Inferior parietal cortex (tissue), 1 donor: Measurements from ENCODE around the gene CYP27B1.
A peak's percentile ranks its signal among the peaks of the same experiment; 100 is the strongest.

ENCODE experiments used
- DNase-seq: peaks from one replicate; pipeline ENCODE4 v3.0.0-alpha.2; 2016; ENCODE audit errors: extremely low spot score

The CYP27B1 gene

DNA sequence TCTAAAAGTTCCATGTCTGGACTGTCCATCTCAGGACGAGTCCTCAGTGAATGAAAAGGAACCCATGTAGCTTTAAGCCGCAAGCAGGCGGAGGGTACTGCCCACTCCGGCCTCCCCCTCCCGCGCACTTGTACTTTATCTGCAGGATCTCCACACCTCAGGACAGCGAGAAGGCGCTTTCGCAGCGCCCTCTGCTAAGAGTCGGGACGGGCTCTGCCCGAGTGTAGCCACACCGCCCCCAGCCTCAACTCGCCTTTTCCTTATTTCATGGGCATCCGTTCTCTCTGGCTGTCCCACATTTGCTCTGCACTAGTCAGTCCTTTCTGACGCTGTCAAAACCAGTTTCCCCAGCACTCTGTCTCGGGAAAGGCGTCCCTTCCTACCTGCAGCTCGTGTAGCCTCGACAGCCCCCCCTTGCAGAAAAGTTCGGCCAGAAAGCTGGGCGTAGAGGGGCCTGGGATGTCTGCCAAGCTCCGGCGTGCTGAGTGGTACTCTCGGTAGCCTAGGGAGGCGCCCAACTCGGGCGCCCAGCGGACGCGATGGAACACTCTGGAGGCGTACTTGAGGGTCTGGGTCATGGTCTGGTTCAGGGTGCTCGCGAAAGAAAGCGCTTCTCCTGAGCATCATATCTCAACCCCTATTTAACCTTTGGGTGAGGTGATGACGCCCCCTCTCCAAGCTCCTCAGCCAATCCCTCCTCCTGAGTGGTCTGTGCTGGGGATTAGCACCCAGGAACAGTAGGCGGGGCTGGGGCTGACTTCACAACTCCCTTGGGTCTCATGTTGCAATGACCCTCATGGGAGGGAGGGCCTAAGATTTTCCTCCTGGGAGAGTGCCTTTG lies at the start of gene CYP27B1:
Gene CYP27B1, minus strand, starts transcription at position 615 of the 841 bp plus-strand sequence. Its CDS starts 37 bp downstream, at position 578.
- no peak for DNase-seq

DNA sequence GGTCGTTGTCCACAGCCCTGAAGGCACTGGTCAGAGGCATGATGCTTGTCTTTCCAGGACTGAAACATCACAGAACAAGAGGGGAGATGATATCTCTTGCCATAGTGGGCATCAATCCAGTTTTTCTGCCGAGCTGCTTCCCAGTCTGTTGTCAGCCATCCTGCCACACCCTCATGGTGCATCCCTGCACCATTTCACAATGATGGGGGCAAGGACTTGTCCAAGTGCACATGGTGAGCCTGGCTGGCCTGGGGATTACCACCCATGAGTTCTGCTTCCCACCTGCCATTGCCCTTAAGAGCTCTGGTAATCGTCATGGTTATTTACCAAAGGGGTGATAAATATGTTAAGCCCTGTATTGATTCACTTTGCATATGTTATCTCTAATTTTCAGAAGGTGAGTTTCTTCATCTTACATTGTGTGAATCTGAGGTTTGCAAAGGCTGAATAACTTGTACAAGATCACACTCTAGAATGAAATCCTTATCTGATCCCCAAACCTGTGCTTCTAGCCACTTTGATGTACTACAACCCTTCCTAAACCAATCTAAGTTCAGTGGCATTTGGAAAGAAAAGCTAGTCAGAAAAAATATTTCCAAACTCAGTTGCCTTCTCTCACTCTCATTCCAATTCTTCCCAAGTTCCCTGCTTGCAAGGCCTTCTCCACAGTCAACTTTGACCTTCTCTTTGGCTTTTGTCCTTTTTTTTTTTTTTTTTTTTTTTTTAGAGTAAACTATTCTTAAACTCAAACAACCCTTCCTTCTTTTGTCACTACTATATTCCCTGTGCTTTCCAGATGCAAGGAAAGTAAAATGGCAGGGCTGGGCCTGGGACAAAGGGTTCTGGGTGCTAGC lies 49.4 kb upstream of the CYP27B1 start:
- no peak for DNase-seq

GRCh38 chr12:57815177-57816000 lies 48.5 kb upstream of the CYP27B1 start:
- DNase-seq: no peak

- no peak for DNase-seq
Observed at GRCh38 chr12:57813971-57814772, 47.3 kb upstream of the CYP27B1 start.

- DNase-seq: no peak
Observed at GRCh38 chr12:57813111-57813970, 46.5 kb upstream of the CYP27B1 start.

DNA sequence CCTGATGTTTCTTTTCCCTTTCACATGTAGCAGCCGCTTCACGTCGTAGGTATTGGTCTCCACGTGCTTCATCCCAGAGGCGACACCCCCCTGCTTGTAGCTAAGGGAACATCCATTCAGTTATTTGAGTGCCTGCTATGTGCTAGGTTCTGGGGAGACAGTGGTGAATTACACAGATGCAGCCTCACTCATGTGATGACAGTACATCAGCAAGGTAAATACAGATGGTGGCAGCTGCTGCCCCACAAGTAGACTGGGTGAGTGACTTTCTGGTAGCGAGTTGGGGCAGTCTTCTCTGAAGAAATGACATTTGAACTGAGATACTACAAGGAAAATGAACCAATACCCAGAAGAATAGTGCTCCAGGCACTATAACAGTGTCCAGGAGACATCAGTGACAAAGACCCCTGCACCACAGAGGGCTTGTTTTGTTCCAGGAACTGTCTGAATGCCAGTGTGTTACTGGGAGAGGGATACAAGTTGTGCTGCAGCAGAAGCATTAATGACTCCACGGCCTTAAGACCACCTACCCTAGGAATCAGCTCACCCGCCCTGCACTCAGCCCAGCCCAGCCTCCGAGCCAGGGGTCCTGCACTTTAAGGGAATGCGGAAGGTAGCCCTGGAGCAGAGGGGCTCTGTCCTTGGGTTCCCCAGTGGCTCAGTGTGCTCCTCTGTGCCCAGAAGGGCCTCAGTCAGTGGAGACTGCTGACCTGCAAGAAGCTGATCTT lies 44.3 kb upstream of the CYP27B1 start:
- no peak for DNase-seq

DNA sequence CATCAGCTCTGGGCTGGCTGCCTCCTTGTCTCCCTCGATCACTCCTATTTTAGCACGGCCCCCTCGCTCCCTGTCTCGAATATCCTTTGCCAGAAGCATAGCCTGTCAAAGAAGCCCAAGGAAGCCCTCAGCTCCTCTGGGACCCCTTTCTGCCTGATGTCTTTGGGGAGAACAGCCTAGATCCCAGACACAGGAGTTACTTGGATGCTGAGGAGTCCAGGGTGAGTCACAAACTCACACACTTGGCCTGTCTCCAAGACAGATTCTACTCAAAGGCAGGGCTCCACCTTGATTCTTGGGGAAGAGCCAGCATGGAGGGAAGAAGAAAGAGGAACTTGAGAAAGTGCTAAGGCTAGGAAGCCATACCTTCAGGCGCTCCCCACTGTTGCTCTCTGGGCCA lies 43.6 kb upstream of the CYP27B1 start:
- peak; percentile 38 for DNase-seq

DNA sequence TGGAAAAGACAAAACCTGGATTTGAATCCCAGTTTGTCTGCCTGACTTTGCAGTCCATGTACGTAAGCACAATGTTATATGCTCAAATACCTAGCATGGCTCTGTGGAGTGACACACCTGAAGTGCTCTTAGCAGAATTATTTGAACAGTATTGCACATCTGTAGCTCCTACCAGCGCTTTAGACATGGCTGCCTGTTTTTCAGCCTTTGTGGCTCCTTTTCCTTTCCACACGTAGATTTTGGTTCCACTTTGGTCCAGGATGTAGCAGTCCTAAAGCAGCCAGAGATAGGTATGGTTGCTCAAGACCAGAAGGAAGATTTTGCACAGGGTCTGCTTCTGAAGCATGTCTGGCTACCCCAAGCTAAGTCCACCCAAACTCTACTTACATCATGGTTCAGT lies 42.5 kb upstream of the CYP27B1 start:
- no peak for DNase-seq

GRCh38 chr12:57808351-57808750 lies 41.5 kb upstream of the CYP27B1 start:
- DNase-seq: no peak

GRCh38 chr12:57807285-57807684 lies 40.4 kb upstream of the CYP27B1 start:
- DNase-seq: no peak

DNA sequence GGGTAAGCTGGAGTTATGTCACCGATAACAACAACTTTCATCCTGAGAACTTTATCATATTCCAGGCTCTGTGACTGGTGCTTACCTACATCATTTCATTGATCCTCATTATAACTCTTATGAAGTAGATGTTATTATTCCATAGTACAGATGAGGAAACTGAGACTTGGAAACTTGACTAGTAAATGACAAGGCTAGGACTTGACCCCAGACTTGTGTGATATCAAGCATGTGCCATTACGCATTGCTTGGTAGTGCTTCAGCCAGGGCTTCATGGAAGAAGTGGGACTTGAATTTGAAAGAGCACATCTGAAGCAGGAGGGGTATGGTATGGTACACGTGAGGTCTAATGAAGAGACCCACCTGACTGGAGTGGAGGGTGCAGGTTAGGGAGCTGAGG lies 39.8 kb upstream of the CYP27B1 start:
- no peak for DNase-seq

GRCh38 chr12:57803319-57803893 lies 36.5 kb upstream of the CYP27B1 start:
- peak; percentile 44 for DNase-seq

GRCh38 chr12:57802607-57803006 lies 35.7 kb upstream of the CYP27B1 start:
- DNase-seq: no peak

- DNase-seq: no peak
Observed at GRCh38 chr12:57800965-57801364, 34.1 kb upstream of the CYP27B1 start.

- DNase-seq: no peak
Observed at GRCh38 chr12:57797933-57798332, 31.1 kb upstream of the CYP27B1 start.

- DNase-seq: no peak
Observed at GRCh38 chr12:57796996-57797395, 30.1 kb upstream of the CYP27B1 start.

DNA sequence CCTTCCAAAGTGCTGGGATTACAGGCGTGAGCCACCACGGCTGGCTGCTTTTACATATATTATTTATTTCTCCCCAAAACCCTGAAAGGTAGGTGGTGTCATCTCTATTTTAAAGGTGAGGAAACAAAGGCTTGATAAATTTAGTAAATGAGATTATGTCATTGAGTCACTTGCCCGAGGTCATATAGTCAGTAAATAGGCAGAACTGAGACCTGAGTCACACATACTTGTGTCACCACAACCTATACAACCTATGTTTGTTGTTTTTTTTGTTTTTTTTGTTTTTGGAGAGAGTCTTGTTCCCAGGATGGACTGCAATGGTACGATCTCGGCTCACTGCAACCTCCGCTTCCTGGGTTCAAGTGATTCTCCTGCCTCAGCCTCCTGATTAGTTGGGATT lies 28.5 kb upstream of the CYP27B1 start:
- no peak for DNase-seq

GRCh38 chr12:57793920-57794319 lies 27.0 kb upstream of the CYP27B1 start:
- no peak for DNase-seq

GRCh38 chr12:57783861-57784260 lies 17.0 kb upstream of the CYP27B1 start:
- DNase-seq: no peak
